B cell (primary cell): ENCODE measurements around the gene EMX1.

Source experiments
- EZH2 ChIP-seq: IDR thresholded peaks from 2 replicates; pipeline ENCODE4 v1.6.1; 2012; ENCODE audit warnings: borderline replicate concordance, low read depth, mild to moderate bottlenecking, moderate library complexity, low read length; ENCODE audit not compliant: insufficient read depth, poor library complexity, severe bottlenecking
- TF ChIP-seq, protein P1 (sequence below): fragments of 200-600 bp; IDR thresholded peaks from one replicate; pipeline ENCODE4 v1.8.0; 2022; ENCODE audit warnings: antibody characterized with exemption, mild to moderate bottlenecking

DNA sequence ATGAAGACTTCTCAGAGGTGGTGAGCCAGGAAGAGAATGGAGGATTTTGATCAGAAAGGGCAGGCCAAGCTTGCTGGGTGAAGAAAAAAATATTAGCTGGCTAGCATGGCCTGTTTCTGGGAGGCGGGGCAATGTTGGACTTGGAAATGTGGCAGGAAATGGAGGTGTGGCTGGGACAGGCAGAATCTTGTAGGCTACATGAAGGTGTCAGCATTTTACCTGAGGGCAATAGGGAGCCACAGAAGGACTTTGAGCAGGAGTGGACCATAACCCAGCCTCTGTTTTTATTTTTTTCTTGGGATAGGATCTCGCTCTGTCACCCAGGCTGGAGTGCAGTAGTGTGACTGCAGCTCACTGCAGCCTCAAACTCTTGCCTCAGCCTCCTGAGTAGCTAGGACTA lies 31.7 kb downstream of the EMX1 start:
- TF ChIP-seq, protein P1, sequence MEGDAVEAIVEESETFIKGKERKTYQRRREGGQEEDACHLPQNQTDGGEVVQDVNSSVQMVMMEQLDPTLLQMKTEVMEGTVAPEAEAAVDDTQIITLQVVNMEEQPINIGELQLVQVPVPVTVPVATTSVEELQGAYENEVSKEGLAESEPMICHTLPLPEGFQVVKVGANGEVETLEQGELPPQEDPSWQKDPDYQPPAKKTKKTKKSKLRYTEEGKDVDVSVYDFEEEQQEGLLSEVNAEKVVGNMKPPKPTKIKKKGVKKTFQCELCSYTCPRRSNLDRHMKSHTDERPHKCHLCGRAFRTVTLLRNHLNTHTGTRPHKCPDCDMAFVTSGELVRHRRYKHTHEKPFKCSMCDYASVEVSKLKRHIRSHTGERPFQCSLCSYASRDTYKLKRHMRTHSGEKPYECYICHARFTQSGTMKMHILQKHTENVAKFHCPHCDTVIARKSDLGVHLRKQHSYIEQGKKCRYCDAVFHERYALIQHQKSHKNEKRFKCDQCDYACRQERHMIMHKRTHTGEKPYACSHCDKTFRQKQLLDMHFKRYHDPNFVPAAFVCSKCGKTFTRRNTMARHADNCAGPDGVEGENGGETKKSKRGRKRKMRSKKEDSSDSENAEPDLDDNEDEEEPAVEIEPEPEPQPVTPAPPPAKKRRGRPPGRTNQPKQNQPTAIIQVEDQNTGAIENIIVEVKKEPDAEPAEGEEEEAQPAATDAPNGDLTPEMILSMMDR: no peak
- no peak for TF ChIP-seq EZH2
